Skeletal muscle cell (primary cell): ENCODE data around the gene TMEM202.
"Not testable (repeated sequence)": the region's sequence is repeated elsewhere in the genome, so short reads cannot be mapped to it uniquely, and the experiment has no call there.

Experiments used
- DNase-seq: peaks from one replicate; pipeline ENCODE4 v3.0.0-alpha.2; 2010; ENCODE audit warnings: low read depth
- H3K4me3 ChIP-seq: 2 replicates; pipeline ENCODE4 v1.5.1; 2011; ENCODE audit warnings: low read depth, mild to moderate bottlenecking, control low read depth, low read length, moderate library complexity

Gene TMEM202

DNA sequence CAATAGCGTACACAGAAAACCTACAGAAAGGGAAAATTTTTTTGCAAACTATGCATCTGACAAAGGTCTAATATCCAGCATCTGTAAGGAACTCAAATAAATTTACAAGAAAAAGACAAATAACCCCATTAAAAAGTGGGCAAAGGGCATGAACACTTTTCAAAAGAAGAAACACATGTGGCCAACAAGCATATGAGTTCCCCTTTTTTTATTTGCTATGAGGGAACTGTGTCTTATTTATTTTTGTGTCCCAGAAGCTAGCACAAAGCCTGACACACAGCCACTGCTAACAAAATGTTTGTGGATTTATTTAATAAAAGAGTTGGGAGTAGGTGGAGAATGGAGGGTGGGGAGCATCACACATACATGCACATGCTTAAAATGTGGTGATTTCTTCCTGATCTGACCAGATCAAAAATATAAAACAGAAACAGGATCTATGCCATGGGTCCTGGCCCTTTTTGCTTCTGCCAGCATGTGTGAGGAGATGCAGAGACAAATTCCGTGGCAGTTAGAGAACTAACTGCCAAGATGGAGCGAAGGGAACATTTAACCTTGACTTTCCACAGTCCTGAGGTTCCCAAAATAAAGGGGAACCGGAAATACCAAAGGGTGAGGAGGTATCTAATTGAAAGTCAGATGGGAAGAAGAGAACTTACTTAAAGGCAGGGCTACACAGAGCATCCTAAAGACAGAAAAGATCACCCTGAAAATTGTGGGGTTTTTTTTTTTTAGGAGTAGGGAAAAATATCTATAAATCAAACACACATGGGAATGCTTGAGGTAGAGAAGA is at the start of gene TMEM202:
Gene TMEM202, plus strand, starts transcription at position 510 of the 793 bp plus-strand sequence. Its CDS starts 22 bp downstream, at position 532.
- H3K4me3 ChIP-seq = no peak within 1 kb of the TSS
- DNase-seq = no peak

DNA sequence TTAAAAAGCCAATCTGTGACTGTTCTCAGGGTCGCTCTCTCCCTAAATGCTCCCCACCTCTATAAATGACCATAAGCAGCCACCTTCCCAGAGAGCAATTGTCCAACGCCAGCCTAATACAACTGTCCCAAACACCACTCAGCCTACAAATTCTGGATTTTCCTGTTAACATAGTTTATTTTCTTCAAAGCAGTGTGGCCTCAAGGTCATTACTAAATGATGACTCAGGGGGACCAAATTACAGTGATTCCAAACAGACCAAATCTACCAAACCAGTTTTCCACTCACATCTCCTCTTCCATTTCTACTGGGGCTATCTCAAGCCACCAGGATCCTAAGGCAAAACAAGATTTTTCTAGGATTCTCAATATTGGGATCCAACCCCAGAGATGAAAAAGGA is 44.8 kb upstream of the TMEM202 start:
- DNase-seq = no peak

DNA sequence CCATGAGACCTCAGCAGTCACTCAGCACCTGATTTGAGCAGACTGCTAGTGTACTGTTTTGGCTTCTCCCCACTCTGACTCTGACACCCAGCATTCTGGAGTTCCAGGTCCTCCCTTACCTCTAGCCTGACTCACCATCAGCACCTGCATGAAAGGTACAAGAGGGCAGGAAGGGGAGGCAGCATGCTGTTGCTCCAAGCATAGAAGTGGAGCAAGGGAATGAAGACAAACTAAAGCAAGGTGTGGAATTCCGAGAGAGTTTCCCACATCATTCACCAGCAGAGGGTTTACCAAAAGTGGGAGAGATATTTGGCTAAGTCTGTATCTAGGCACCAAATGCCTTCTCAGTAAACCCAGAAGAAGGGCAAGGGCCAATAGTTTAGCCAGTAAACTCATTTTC is 43.6 kb upstream of the TMEM202 start:
- no peak for DNase-seq
- H3K4me3 ChIP-seq = no peak overlapping the region

More for the DNA sequence above, 44.8 kb upstream of the TMEM202 start:
- no peak overlapping the region for H3K4me3 ChIP-seq

- DNase-seq = no peak
- no peak overlapping the region for H3K4me3 ChIP-seq
Measured at GRCh38 chr15:72358121-72358520, 40.0 kb upstream of the TMEM202 start.

GRCh38 chr15:72358650-72359171 is 39.4 kb upstream of the TMEM202 start:
- DNase-seq = peak; percentile 77
- H3K4me3 ChIP-seq = no peak overlapping the region

- no peak for DNase-seq
- no peak overlapping the region for H3K4me3 ChIP-seq
Measured at GRCh38 chr15:72361176-72361575, 36.9 kb upstream of the TMEM202 start.

DNA sequence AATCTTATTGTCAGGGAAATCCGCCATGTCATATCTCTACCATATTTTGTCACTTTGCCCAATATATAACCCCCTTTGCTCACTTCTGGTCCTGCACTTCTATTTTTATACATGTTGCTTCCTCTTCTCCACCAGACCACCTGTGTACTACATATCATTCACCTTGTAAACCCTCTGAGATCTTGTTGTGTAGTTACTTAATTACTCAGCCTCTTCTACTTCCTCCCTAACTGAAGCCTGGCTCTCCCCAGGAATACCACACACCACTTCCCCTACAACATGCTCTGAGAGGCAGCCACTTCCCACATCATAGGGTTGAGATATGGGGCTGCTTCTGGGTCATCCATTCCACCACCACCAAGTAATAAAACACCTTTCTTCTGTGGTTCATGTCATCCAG is 32.3 kb upstream of the TMEM202 start:
- no peak for DNase-seq
- H3K4me3 ChIP-seq = no peak overlapping the region

DNA sequence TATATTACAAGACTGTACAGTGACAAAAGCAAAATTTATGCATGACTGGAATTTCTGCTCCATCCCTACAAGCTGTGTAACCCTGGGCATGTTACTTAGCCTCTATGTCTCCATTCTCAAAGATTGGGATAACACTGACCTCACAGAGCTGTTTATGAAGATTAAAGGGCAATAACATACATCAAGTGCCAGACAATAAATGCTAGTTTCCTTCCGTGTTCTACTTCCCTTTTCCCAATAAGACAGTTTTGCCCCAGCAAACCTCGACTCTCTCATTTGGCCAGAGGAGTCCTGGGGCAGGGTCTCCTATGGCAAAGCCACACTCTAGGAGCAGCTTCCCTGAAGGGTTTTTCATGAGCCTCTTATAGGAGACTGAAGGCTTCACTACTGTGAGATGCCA is 29.8 kb upstream of the TMEM202 start:
- H3K4me3 ChIP-seq = no peak overlapping the region
- no peak for DNase-seq

DNA sequence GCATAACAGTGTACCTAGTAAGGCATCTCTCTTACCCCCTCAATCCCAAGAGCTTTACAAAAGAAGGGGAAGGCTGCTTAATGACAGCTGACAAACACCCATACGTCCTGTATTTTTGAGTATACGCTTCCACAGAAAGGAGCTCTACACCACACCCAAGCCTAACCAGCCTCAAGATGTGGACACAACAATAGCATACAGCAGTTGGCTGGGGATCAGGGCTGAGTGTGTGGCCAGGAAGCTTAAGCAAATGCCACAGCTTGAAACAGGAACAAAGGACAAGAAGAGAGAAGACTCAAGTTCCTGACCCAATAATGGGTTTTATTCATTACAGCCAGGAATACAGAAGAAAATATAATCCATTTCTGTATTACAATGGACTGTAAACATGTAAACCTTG is 29.2 kb upstream of the TMEM202 start:
- DNase-seq = no peak
- no peak overlapping the region for H3K4me3 ChIP-seq

GRCh38 chr15:72369964-72370363 is 28.1 kb upstream of the TMEM202 start:
- no peak for DNase-seq
- H3K4me3 ChIP-seq = no peak overlapping the region

- no peak for DNase-seq
- no peak overlapping the region for H3K4me3 ChIP-seq
Measured at GRCh38 chr15:72372361-72372760, 25.7 kb upstream of the TMEM202 start.

DNA sequence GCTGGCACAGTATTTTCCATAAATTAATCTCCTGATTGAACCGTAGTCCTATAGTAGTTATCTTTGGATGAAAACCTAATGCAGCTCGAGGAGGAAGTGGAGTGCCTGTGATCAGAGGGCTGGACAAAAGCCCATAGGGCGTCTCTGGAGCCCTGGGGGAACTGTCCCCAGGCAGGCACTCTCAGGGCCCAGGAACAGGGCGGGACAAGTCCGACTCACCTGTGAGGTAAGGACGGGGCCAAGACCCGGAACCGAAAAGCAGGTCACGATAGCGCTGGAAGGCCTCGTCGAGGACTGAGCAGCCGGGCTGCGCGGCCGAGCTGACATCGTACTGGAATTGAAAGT is 22.6 kb upstream of the TMEM202 start:
- DNase-seq = no peak
- H3K4me3 ChIP-seq = peak overlapping the region; percentile 97

DNA sequence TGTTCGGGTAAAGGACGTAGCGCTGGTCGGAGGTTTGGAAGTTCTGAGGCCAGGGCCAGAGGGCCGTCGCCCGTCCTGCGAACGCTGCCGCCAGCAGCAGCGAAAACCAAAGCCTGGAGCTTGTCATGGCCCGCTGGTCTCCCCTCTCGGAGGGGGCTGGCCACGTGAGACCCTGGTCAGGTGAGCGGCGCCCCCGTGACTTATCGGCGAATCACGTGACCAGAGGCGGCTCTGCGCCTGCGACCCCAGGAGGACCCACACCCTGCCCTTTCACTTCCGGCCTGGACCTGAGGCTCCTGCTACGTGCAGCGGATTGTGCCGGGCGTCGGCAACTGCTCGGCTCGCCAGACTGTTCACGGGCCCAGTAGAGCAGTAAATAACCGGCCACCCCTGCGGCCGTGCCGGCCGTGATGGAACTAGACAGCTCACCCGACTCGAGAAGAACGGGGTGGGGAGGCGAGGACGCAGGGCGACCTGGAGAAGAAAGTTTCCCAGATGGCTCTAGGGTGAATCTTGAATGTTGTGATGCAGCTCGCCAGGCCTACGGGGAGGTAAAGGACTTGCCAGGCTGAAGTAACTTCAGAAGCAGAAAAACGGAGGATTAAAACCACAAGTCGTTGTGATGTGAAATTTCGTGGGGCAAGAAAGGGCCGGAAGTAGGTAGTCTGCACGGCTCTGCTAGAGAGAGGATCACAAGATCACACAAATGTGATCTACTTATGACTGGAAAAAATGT is 22.1 kb upstream of the TMEM202 start, which contains the start of gene HEXA:
Gene HEXA, minus strand, starts transcription at position 169 of the 736 bp plus-strand sequence. Its CDS starts 42 bp downstream, at position 127.
- peak; percentile 94 for DNase-seq
- H3K4me3 ChIP-seq = peak within 1 kb of the TSS; percentile 97

DNA sequence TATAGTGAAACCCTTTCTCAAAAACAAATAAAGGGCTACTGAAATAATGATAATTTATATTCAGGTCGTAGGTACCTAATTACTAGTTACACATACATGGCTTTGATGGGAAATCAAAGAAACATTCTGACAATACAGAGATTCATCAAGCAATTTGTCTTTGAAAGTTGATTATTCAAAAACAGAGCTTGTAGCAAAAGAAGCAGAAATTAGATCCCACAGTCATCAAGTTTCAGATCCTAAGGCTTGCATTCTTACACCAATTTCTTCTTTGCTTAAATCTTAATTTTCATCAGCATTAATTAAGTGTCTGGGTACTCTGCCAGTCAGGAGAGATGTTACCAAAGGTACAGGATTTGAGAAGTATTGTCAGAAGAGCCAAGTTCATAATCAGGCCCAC is 20.8 kb upstream of the TMEM202 start:
- no peak for DNase-seq

GRCh38 chr15:72379106-72379505 is 19.0 kb upstream of the TMEM202 start:
- not testable (repeated sequence) for DNase-seq, H3K4me3 ChIP-seq

More for the DNA sequence above, 20.8 kb upstream of the TMEM202 start:
- H3K4me3 ChIP-seq = no peak overlapping the region

GRCh38 chr15:72379856-72380430 is 18.2 kb upstream of the TMEM202 start:
- no peak for DNase-seq
- no peak overlapping the region for H3K4me3 ChIP-seq

DNA sequence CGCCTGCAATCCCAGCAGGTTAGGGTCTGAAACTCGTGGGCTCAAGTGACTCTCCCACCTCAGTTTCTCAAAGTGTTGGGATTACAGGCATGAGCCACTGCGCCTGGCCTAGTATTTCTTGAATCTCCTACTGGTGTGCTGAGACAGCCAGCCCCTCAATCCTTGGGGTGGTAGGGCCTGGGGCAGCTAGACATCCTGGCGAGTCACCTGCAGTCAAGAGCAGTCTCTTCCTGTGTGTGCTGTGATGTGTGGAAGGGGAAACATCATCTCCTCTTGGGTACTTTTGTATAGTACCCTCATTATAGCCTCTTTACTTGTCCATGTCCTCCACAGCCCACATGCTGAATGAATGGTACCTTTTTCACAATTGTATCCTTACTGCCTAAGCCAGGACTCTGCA is 17.4 kb upstream of the TMEM202 start:
- no peak overlapping the region for H3K4me3 ChIP-seq
- no peak for DNase-seq

GRCh38 chr15:72382146-72382545 is 16.0 kb upstream of the TMEM202 start:
- no peak for DNase-seq
- no peak overlapping the region for H3K4me3 ChIP-seq

GRCh38 chr15:72387741-72388140 is 10.4 kb upstream of the TMEM202 start:
- no peak for DNase-seq
- no peak overlapping the region for H3K4me3 ChIP-seq

DNA sequence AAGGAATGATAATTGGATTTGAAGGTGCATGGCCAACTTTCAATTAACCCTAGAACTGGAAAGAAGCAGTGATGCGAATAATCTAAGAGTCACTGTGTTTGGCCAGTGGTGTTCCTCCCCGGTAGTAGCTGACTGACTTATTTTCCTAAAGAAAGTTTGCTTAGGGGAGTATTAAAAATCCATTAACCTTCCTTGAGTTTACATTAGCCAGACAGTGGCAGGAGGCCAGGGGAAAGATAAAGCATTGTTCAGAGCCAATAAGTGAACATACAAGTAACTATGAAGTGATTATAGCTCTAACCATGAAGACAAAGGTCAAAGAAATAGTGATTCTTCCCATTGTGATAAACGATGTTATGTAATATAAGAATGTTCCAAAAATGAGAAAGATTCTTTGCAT is 8.9 kb upstream of the TMEM202 start:
- H3K4me3 ChIP-seq = no peak overlapping the region
- no peak for DNase-seq
